GM18499 (cell line): ENCODE results near the gene PATZ1.

Experiments used
- ATAC-seq: cut with Tn5 transposase; IDR thresholded peaks from one replicate; pipeline ENCODE4 v1.9.1; 2021; ENCODE audit warnings: moderate number of reproducible peaks; ENCODE audit not compliant: insufficient read depth, unreplicated experiment

The PATZ1 gene

GRCh38 chr22:31284281-31285155 lies 61.6 kb downstream of the PATZ1 start:
- ATAC-seq, result no peak

DNA sequence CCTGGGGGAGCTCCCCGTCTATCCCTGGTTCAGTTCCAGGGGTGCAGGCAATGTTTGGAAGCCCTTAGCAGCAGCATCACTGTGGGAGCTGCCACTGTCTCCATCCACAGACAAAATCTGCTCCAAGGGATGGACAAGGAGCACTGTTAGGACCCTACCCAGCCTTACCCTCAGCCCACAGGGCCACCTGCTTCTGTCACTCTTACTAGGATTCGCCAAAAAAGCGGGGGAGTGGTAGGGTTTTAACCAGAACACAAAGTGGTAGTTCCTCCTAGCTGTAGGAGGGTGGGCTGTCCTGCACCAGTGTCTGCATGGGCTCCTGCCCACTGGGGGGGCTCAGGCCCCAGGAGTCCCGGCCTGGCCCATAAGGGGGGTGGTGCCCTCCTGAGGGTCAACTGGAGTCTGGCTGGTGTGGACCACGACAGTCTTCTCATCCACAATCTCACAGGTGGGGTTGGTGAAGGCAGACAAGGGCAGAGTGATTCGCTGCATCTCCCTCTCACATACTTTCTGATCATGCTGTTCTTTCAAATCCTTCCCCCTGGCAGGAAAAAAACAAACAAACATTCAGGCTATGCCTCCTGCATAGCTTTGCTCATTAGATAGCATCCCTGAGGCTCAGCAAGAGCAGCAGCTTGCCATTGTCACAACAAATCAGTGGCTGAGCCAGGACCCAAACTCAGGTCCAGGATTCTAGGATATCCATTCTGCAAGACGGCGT lies 63.2 kb downstream of the PATZ1 start:
- ATAC-seq, result no peak

DNA sequence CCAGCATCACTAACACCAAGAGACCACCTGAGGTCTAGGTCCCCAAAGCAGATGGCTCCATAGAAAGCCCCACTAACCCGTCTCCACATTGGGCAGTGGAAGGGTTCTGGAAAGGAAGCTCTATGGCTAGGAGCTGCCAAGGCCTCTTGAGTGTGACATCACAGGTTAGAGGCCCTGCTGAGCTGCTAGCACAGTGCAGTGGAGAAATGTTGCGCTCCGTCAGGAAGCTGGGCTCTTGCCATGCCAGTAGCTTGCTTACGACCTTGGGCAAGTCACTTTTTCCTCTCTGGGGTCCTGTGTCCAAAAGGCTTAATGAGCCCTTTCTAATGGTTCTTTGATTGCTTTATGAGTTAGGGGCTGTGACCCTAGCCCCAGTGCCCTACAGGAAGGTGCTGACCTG lies 64.4 kb downstream of the PATZ1 start:
- ATAC-seq, result no peak

GRCh38 chr22:31279821-31280505 lies 66.2 kb downstream of the PATZ1 start:
- ATAC-seq, result no peak

- ATAC-seq, result no peak
Measured at GRCh38 chr22:31279327-31279669, 66.8 kb downstream of the PATZ1 start.

GRCh38 chr22:31278626-31279326 lies 67.4 kb downstream of the PATZ1 start:
- ATAC-seq, result no peak

GRCh38 chr22:31278151-31278621 lies 68.0 kb downstream of the PATZ1 start:
- no peak for ATAC-seq

DNA sequence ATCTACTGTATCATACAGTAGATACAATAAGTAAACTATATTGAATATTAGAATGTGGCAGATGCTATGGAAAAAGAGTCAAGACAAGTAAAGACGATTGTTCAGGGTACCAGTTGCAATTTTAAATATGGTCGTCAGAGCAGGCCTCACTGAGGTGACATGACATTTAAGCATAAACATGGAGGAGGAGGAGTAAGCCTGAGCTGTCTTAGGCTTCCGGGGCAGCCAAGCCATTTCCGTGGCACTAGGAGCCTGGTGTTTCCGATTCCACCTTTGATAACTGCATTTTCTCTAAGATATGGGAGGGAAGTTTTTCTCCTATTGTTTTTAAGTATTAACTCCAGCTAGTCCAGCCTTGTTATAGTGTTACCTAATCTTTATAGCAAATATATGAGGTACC lies 68.4 kb downstream of the PATZ1 start:
- ATAC-seq, result no peak

DNA sequence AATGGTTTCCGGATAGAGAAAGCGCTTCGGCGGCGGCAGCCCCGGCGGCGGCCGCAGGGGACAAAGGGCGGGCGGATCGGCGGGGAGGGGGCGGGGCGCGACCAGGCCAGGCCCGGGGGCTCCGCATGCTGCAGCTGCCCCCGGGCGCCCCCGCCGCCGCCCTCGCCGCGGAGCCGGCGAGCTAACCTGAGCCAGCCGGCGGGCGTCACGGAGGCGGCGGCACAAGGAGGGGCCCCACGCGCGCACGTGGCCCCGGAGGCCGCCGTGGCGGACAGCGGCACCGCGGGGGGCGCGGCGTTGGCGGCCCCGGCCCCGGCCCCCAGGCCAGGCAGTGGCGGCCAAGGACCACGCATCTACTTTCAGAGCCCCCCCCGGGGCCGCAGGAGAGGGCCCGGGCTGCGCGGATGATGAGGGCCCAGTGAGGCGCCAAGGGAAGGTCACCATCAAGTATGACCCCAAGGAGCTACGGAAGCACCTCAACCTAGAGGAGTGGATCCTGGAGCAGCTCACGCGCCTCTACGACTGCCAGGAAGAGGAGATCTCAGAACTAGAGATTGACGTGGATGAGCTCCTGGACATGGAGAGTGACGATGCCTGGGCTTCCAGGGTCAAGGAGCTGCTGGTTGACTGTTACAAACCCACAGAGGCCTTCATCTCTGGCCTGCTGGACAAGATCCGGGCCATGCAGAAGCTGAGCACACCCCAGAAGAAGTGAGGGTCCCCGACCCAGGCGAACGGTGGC lies 69.5 kb downstream of the PATZ1 start:
- ATAC-seq, result no peak
